GM19397 (cell line): ENCODE data around the gene BANP.

Source experiments
- ATAC-seq: cut with Tn5 transposase; IDR thresholded peaks from one replicate; pipeline ENCODE4 v1.9.1; 2021; ENCODE audit warnings: mild to moderate bottlenecking, moderate library complexity; ENCODE audit not compliant: unreplicated experiment

The BANP gene

GRCh38 chr16:87948735-87949070, 2.5 kb upstream of the BANP start:
- ATAC-seq, result no peak

- ATAC-seq, result no peak
Measured at GRCh38 chr16:87949071-87949744, 2.0 kb upstream of the BANP start.

GRCh38 chr16:87951552-87952538, 611 bp downstream of the BANP start:
- ATAC-seq, result no peak

GRCh38 chr16:87952751-87953150, 1.5 kb downstream of the BANP start:
- no peak for ATAC-seq

- no peak for ATAC-seq
Measured at GRCh38 chr16:87953308-87954215, 2.3 kb downstream of the BANP start.

- no peak for ATAC-seq
Measured at GRCh38 chr16:87954361-87954760, 3.1 kb downstream of the BANP start.

- ATAC-seq, result no peak
Measured at GRCh38 chr16:87954826-87955225, 3.6 kb downstream of the BANP start.

GRCh38 chr16:87955302-87956097, 4.3 kb downstream of the BANP start:
- ATAC-seq, result no peak

GRCh38 chr16:87956098-87956364, 4.8 kb downstream of the BANP start:
- ATAC-seq, result no peak

GRCh38 chr16:87956365-87957231, 5.4 kb downstream of the BANP start:
- no peak for ATAC-seq

- no peak for ATAC-seq
Measured at GRCh38 chr16:87957296-87958094, 6.3 kb downstream of the BANP start.

- ATAC-seq, result no peak
Measured at GRCh38 chr16:87958632-87959031, 7.4 kb downstream of the BANP start.

- no peak for ATAC-seq
Measured at GRCh38 chr16:87959391-87959990, 8.3 kb downstream of the BANP start.

GRCh38 chr16:87960296-87960695, 9.1 kb downstream of the BANP start:
- no peak for ATAC-seq

- ATAC-seq, result no peak
Measured at GRCh38 chr16:87960852-87961251, 9.6 kb downstream of the BANP start.

- no peak for ATAC-seq
Measured at GRCh38 chr16:87961623-87962022, 10.4 kb downstream of the BANP start.

- no peak for ATAC-seq
Measured at GRCh38 chr16:87963400-87963799, 12.2 kb downstream of the BANP start.

- ATAC-seq, result no peak
Measured at GRCh38 chr16:87964049-87964659, 12.9 kb downstream of the BANP start.
